Neural progenitor cell (in vitro differentiated cells): ENCODE results near the gene ERC2.

ENCODE experiments used
- EZH2 ChIP-seq: fragments of 200-600 bp; sonication (generic); IDR thresholded peaks from 2 replicates; pipeline ENCODE4 v1.6.1; 2017; ENCODE audit warnings: antibody characterized with exemption, mild to moderate bottlenecking, moderate library complexity
- EZH2phosphoT487 ChIP-seq: fragments of 200-600 bp; sonication (generic); IDR thresholded peaks from 2 replicates; pipeline ENCODE4 v1.6.1; 2017; ENCODE audit warnings: antibody characterized with exemption
- TF ChIP-seq, protein P1 (sequence below): fragments of 200-600 bp; sonication (generic); IDR thresholded peaks from 2 replicates; pipeline ENCODE4 v1.5.1; 2017; ENCODE audit warnings: antibody characterized with exemption, mild to moderate bottlenecking

DNA sequence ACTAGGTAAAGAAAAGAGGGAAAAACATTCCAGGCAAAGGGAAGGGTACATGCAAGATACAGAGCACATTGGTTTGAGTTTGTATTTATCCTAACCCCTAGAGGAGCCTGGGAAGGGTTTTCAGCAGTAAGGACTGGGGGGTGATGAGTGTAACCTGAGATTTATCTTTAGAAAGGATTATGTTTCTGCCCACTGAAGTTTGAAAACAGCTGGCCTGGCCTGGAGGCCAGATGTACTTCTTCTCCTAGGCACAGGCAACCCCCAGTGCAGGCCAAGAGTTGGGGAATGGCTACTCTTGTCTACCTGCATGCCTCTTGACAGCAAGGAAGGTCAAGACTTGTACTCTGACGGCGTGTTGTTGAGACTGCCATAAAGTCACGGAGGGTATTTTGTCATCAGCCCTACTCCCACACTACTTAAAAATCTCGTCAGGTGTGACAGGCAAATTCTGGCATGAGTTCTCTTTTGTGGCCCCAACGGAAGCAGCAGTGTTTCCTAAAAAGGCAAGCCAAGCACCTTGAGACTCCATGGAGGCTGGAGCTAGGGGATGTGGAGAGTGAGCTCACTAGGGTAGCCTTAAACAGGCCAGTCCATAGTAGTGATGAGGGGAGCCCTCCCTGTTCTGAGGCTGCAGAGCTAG lies 739.7 kb downstream of the ERC2 start:
- TF ChIP-seq, protein P1, sequence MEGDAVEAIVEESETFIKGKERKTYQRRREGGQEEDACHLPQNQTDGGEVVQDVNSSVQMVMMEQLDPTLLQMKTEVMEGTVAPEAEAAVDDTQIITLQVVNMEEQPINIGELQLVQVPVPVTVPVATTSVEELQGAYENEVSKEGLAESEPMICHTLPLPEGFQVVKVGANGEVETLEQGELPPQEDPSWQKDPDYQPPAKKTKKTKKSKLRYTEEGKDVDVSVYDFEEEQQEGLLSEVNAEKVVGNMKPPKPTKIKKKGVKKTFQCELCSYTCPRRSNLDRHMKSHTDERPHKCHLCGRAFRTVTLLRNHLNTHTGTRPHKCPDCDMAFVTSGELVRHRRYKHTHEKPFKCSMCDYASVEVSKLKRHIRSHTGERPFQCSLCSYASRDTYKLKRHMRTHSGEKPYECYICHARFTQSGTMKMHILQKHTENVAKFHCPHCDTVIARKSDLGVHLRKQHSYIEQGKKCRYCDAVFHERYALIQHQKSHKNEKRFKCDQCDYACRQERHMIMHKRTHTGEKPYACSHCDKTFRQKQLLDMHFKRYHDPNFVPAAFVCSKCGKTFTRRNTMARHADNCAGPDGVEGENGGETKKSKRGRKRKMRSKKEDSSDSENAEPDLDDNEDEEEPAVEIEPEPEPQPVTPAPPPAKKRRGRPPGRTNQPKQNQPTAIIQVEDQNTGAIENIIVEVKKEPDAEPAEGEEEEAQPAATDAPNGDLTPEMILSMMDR, result no peak
- no peak for TF ChIP-seq EZH2
- TF ChIP-seq EZH2phosphoT487, result no peak
